GM12891 (cell line): Measurements from ENCODE around the gene HSPA1B.

Experiments
- POLR2A ChIP-seq: IDR thresholded peaks from 2 replicates; pipeline ENCODE4 v1.6.1; 2011; ENCODE audit warnings: low read depth, low read length, control low read depth
- POLR2AphosphoS5 ChIP-seq: IDR thresholded peaks from 2 replicates; pipeline ENCODE4 v1.6.1; 2011; ENCODE audit warnings: low read depth, low read length, control low read depth
- POU2F2 ChIP-seq: IDR thresholded peaks from 2 replicates; pipeline ENCODE4 v1.6.1; 2011; ENCODE audit warnings: low read depth, mild to moderate bottlenecking, control low read depth, low read length, moderate library complexity
- SPI1 ChIP-seq: IDR thresholded peaks from 2 replicates; pipeline ENCODE4 v1.6.1; 2011; ENCODE audit warnings: low read depth, low read length, control low read depth
- TAF1 ChIP-seq: IDR thresholded peaks from 2 replicates; pipeline ENCODE4 v1.6.1; 2011; ENCODE audit warnings: low read depth, low read length, control low read depth

DNA sequence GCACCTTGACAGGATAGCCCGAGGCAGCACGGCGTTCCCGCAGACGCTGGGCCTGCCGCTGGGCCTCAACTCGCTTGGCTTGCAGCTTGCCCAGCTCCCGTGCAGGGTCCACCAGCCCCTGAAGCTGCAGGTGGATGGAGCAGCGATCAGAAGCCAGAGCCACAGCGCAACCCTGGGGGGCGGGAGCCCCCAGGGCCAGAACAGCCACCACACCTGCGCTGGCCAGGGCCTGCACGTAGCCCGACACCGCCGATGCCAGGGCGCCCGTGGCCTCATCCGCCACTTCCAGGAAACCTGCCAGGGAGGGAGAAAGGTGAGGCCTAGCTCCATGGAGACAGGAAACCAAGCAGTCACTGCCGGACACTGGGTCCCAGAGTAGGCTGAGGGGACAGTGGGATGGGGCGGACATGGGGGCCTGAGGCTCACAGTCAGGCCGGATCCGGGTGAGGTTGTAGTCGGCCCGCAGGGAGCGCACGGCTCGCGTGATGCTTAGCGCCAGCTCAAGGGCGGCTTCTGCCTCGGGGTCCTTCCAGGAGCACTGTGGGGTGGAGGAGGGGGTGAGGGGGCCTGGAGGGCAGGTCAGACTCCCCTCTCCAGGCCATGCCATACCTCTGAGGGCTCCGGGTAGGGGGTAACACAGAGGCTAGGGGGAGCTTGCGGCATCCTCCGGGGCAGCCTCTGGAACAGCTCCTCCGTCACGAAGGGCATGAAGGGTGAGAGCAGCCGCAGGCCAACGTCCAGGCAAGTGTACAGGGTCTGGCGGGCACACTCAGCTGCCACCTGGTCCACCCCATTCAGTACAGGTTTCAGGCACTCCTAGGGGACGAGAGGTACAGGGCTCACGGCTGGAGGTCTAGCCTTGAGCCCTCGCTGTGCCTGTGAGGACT, 48.3 kb upstream of the HSPA1B start:
- no peak for TF ChIP-seq TAF1
- TF ChIP-seq POLR2AphosphoS5: no peak
- no peak for TF ChIP-seq POLR2A
- no peak for TF ChIP-seq SPI1
- no peak for TF ChIP-seq POU2F2
